Adrenal gland (tissue), 12 donors: ENCODE measurements around the gene ATG9B. TPM values are rescaled to one million over a fixed set of nuclear protein-coding genes. Genes with fewer than 3 reads are reported as not detected.
A peak's percentile ranks its signal among the peaks of the same experiment; 100 is the strongest.
"Not testable (repeated sequence)": the region's sequence is repeated elsewhere in the genome, so short reads cannot be mapped to it uniquely, and the experiment has no call there.

Experiments
- DNase-seq, 7 donors: peaks; one replicate each; pipeline ENCODE4 v3.0.0-alpha.2; 2019 to 2020
- H3K27ac ChIP-seq, 5 donors: fragments of 200-600 bp; sonication (generic) in 4 of 5; 1 replicate in 3 of 5; 2 replicates in 2 of 5; pipeline versions ENCODE4 v1.5.1 to v1.8.0; 2016 to 2020; ENCODE audit warnings: mild to moderate bottlenecking in 1 of 5
- H3K27me3 ChIP-seq: fragments of 200-600 bp; 2 replicates; pipeline ENCODE4 v1.8.0; 2021
- H3K36me3 ChIP-seq, 2 donors: fragments of 200-600 bp; replicated peaks in 1 of 2; 1 replicate in 1 of 2; 2 replicates in 1 of 2; pipeline versions ENCODE4 v1.5.1 to v1.8.0; 2018 to 2022
- H3K4me1 ChIP-seq, 2 donors: fragments of 200-600 bp; replicated peaks in 1 of 2; 1 replicate in 1 of 2; 2 replicates in 1 of 2; pipeline versions ENCODE4 v1.5.1 to v1.8.0; 2018 to 2021
- H3K4me3 ChIP-seq, 4 donors: fragments of 200-600 bp; sonication (generic) in 3 of 4; one replicate each; pipeline ENCODE4 v1.5.1; 2016 to 2018
- H3K9me3 ChIP-seq, 3 donors: fragments of 200-600 bp; sonication (generic) in 1 of 3; replicated peaks in 1 of 3; 1 replicate in 2 of 3; 2 replicates in 1 of 3; pipeline versions ENCODE4 v1.5.1 to v1.8.0; 2016 to 2021
- POLR2A ChIP-seq, 2 donors: fragments of 450-650 bp; IDR thresholded peaks; one replicate each; pipeline ENCODE4 v1.6.1; 2017; ENCODE audit warnings: antibody characterized with exemption in 2 of 2, mild to moderate bottlenecking in 2 of 2, moderate library complexity in 1 of 2
- WGBS, 4 donors: extraction: QIAGEN DNeasy Blood & Tissue Kit in 2 of 4; methylation state at CpG; one replicate each; pipeline versions ENCODE4 v1.1.5 to v1.1.7; 2013 to 2017; 5-methylcytosine and 5-hydroxymethylcytosine counted together
- intact Hi-C, 2 donors: fragments of 100-400 bp; cut with DNase I; formaldehyde crosslinking; loops; one replicate each; pipeline versions ENCODE4 v1.14.1 to v1.15.0; 2022 to 2023
- polyA plus RNA-seq, 3 donors: library from polyadenylated mRNA; stranded (reverse); fragments of 200-250 nt in 2 of 3; fragments of 350-450 nt in 1 of 3; fragmentation: Illumina TruSeq in 1 of 3; extraction: RNeasy Lipid Tissue Mini Kit (QIAGEN cat#74804) in 1 of 3; gene quantifications; one replicate each; pipeline ENCODE4 v1.2.3, GENCODE V29; 2013 to 2014
- total RNA-seq, 9 donors: library from RNA; depleted of rRNA in 4 of 9; stranded (reverse); fragments of >200 nt in 4 of 9; fragments of 120-200 nt in 1 of 9; fragmentation: NEBNext Ultra II Directional in 1 of 9; extraction: Animal tissue kit (Norgen Biotek cat#: 25700) in 1 of 9; gene quantifications; one replicate each; pipeline versions ENCODE4 v1.1.0 to v1.2.4, GENCODE V29; 2013 to 2023
- TF ChIP-seq, protein P1 (sequence below), 6 experiments: fragments of 450-650 bp in 4 of 6; fragments of 200-600 bp in 2 of 6; sonication (generic) in 1 of 6; IDR thresholded peaks; 1 replicate in 5 of 6; 2 replicates in 1 of 6; pipeline versions ENCODE4 v1.5.1 to v1.8.0; 2016 to 2021; ENCODE audit warnings: antibody characterized with exemption in 6 of 6, mild to moderate bottlenecking in 2 of 6, moderate library complexity in 1 of 6
- donor health status: healthy with polysubstance abuse.
- donor health status: Bipolar disorder and iron deficiency.
- donor health status: DM: yes; HTN: yes; CAD: no.
- donor health status: DM: no; HTN: no; CAD: no.
- donor health status: DM: no; HTN: no; CAD: no.
- donor health status: DM: yes; HTN: yes; CAD: no.

Gene ATG9B
- total and polyA plus RNA-seq, 12 donors = 0.23 to 7.8 (median 0.46) TPM; not detected in 2

DNA sequence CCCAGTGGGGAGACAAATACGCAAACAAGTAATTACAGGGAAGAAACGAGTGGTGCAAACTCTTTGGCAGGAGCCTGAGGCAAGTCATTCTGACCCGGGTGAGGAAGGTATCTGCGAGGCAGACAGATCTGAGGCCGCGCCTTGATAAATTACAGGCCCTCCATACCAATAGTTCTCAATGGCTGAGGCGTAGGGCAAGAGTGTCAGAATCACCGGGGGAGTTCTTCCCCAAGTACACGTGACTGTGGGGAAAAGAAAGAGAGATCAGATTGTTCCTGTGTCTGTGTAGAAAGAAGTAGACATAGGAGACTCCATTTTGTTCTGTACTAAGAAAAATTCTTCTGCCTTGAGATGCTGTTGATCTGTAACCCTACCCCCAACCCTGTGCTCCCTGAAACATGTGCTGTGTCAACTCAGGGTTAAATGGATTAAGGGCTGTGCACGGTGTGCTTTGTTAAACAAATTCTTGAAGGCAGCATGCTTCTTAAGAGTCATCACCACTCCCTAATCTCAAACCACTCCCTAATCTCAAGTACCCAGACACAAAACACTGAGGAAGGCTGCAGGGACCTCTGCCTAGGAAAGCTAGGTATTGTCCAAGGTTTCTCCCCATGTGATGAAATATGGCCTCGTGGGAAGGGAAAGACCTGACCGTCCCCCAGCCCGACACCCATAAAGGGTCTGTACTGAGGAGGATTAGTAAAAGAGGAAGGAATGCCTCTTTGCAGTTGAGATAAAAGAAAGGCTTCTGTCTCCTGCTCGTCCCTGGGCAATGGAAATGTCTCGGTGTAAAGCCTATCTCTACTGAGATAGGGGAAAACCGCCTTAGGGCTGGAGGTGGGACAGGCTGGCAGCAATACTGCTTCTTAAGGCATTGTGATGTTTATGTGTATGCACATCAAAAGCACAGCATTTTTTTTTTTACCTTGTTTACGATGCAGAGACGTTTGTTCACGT, 2.8 kb upstream of the ATG9B start:
- 47 to 52% (median 50%) methylated on average over 19 of the region's 19 CpGs for WGBS, 4 donors
- H3K27me3 ChIP-seq, H3K4me3 ChIP-seq, DNase-seq, intact Hi-C loops, H3K36me3 ChIP-seq, H3K9me3 ChIP-seq: not testable (repeated sequence)
- peaks cover 6 to 16% of the 10 kb centered on the region in 2 donors for H3K4me1 ChIP-seq
- peak overlapping the region in 1 of 5 donors; percentile 81 for H3K27ac ChIP-seq

DNA sequence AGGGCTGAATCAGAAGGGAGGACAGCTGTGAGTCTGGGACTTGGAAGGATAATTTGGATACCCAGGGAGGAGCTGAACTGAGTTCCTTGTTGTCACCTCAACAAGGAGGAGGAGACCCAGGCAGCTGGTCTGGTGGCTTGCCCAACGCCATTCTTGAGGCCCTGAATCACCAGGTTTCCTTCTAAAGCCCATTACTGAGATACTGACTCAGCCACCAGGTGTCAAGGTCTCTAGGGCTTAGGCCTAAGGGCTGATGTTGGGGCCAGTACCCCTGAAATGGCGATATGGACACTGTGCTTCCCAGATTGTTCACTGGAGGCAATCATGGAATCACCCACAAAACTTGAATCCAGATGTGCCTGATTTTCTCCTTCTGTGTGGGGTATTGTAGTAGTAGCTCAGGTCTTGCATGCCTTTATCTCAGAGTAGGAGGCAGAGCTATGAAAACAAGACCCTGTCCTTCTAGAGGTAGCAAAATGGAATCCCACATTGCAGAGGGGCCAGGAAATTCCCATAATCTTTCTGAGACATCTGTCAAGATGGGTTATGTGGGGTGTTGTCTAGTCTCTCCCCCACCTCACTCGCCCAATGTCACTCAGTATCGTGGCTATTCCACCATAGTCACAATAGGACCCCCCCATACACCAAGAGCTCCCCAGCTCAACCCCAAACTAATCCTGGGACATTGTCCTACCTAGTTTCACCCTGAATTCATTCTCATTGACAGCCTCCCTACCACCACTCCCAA, 1.8 kb upstream of the ATG9B start:
- Histone ChIP-seq H3K27me3 (no peaks in the 10 kb centered on the region), H3K4me1 (peaks cover 6 to 16% of the 10 kb centered on the region in 2 donors), H3K36me3 (no peaks in the 10 kb centered on the region), H3K4me3 (no peak overlapping the region), H3K9me3 (no peaks in the 10 kb centered on the region), H3K27ac (no peak overlapping the region)
- WGBS, 4 donors = 83 to 91% (median 86%) methylated on average over 3 to 4 of the region's 4 CpGs
- intact Hi-C loops = no loop called here
- TF ChIP-seq POLR2A (IDR thresholded peaks at IDR 0.05) = no peak
- no peak for DNase-seq

DNA sequence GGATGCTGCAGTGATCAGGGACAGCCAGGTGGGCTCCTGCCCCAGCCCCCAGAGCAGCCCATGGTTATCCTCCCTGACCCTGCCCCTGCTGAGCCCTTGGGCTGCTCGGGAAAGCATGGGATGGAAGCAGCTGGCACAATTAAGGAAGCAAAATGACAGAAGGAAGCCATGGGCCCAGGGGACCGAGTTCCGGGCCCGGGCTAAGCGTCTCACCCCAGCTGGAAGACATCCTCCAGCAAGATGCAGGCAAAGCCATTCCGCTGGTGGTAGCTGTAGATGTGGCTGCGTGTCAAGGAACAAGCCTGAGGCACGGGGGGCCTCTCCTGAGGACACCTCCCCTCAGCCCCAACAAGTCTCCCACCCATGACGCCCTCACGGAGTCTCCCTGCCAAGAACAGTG, 1.1 kb downstream of the ATG9B start:
- intact Hi-C loops = loop anchor here in 1 of 2 donors (5.0 kb wide), 1 partner anchor 89 kb away; no protein-coding TSS in a partner anchor
- H3K4me3 ChIP-seq = no peak overlapping the region
- no peak for TF ChIP-seq POLR2A (IDR thresholded peaks at IDR 0.05)
- TF ChIP-seq, protein P1, sequence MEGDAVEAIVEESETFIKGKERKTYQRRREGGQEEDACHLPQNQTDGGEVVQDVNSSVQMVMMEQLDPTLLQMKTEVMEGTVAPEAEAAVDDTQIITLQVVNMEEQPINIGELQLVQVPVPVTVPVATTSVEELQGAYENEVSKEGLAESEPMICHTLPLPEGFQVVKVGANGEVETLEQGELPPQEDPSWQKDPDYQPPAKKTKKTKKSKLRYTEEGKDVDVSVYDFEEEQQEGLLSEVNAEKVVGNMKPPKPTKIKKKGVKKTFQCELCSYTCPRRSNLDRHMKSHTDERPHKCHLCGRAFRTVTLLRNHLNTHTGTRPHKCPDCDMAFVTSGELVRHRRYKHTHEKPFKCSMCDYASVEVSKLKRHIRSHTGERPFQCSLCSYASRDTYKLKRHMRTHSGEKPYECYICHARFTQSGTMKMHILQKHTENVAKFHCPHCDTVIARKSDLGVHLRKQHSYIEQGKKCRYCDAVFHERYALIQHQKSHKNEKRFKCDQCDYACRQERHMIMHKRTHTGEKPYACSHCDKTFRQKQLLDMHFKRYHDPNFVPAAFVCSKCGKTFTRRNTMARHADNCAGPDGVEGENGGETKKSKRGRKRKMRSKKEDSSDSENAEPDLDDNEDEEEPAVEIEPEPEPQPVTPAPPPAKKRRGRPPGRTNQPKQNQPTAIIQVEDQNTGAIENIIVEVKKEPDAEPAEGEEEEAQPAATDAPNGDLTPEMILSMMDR (IDR thresholded peaks at IDR 0.05) = no peak
- no peaks in the 10 kb centered on the region for H3K36me3 ChIP-seq
- no peak overlapping the region for H3K27ac ChIP-seq
- no peak for DNase-seq
- 75 to 82% (median 81%) methylated on average over 4 to 10 of the region's 10 CpGs for WGBS, 4 donors
- no peaks in the 10 kb centered on the region for H3K9me3 ChIP-seq
- H3K27me3 ChIP-seq = peaks cover 26% of the 10 kb centered on the region
- H3K4me1 ChIP-seq = peaks cover 4 to 11% of the 10 kb centered on the region in 2 donors

DNA sequence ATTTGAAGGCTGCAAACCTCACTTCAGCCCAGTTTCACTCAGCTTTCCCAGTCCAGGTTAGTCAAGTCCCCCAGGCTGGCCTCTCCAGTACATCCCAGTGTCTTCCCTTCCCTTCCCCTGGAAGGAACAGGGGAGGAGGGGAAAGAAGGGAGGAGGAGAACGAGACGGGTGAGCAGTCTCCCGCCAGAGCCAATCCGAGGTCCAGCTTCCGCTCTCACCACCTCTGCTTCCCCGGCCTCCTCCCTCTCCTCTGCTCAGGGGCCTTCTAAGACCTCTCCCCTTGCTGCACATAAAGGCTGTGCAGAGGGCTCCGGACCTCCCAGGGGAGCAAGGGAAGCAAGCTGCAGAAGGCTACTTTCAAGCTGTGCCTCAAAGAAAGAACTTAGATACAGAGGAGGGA, 4.1 kb downstream of the ATG9B start:
- intact Hi-C loops = loop anchor here in 1 of 2 donors (5.0 kb wide), 1 partner anchor 92 kb away; no protein-coding TSS in a partner anchor
- no peak for DNase-seq
- no peaks in the 10 kb centered on the region for H3K36me3 ChIP-seq
- no peaks in the 10 kb centered on the region for H3K9me3 ChIP-seq
- H3K27ac ChIP-seq = no peak overlapping the region
- WGBS, 4 donors = 30 to 64% (median 51%) methylated on average over 6 to 7 of the region's 7 CpGs
- H3K27me3 ChIP-seq = peaks cover 33% of the 10 kb centered on the region
- peaks cover 4 to 12% of the 10 kb centered on the region in 2 donors for H3K4me1 ChIP-seq
- H3K4me3 ChIP-seq = no peak overlapping the region
- TF ChIP-seq POLR2A (IDR thresholded peaks at IDR 0.05) = no peak
- TF ChIP-seq, protein P1 (IDR thresholded peaks at IDR 0.05) = no peak

DNA sequence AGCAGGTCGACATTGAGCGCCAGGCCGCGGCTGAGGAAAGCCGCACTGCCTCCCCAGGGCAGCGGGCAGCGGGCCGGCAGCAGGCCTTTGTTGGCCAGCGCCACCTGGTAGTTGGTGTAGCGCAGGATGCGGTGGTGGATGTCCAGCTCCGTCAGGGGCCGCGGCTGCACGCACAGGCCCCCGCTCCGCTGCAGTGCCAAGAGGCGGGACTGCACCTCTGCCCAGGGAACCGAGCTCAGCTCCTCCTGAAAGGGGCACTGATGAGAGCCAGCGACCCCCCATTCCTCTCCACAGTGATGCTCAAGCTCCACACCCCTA, 5.2 kb downstream of the ATG9B start:
- Histone ChIP-seq H3K4me1 (peaks cover 4 to 12% of the 10 kb centered on the region in 2 donors), H3K27ac (no peak overlapping the region), H3K27me3 (peaks cover 41% of the 10 kb centered on the region), H3K4me3 (peak overlapping the region in 1 of 4 donors; percentile 26), H3K36me3 (no peaks in the 10 kb centered on the region), H3K9me3 (no peaks in the 10 kb centered on the region)
- no peak for TF ChIP-seq POLR2A (IDR thresholded peaks at IDR 0.05)
- TF ChIP-seq, protein P1 (IDR thresholded peaks at IDR 0.05) = no peak
- DNase-seq = no peak
- intact Hi-C loops = loop anchor here in 1 of 2 donors (5.0 kb wide), 1 partner anchor 93 kb away; no protein-coding TSS in a partner anchor
- 3 to 31% (median 15%) methylated on average over 8 to 20 of the region's 20 CpGs for WGBS, 4 donors
